ENCODE measurements around the gene MAJIN.

Gene MAJIN

DNA sequence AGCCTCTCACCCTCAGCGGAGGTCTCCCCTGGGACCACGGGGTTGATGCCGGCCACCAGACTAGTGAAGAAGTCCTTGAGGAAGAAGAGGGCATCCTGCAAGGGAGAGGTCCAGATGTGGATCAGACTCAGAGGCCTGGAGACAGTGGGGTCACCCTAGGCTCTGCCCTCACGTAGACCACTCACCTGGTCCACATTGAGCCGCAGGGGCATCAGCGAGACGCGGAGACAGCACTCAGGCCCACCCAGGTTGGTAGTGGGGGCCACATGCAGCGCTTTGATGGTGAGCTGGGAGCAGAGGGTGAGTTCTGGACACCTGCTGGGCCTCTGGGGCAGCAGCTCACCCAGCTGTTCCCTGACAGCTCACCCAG, 73.8 kb downstream of the MAJIN start:
- H3K36me3 ChIP-seq (ENCODE audit: control insufficient read depth, insufficient read depth, low read length): peaks cover 53% of the 10 kb centered on the region
- no peaks in the 10 kb centered on the region for H3K4me1 ChIP-seq (ENCODE audit: control insufficient read depth, insufficient read depth, low read length)
- no peak overlapping the region for H3K4me3 ChIP-seq (ENCODE audit: low read depth, low read length)
- H3K27me3 ChIP-seq (ENCODE audit: control insufficient read depth, insufficient read depth, low read length): no peaks in the 10 kb centered on the region
- no peaks in the 10 kb centered on the region for H3K9me3 ChIP-seq (ENCODE audit: control insufficient read depth, insufficient read depth, low read depth, low read length)
- H3K9ac ChIP-seq (ENCODE audit: low read length): no peak overlapping the region
- H3K27ac ChIP-seq (ENCODE audit: low read depth, low read length): no peak overlapping the region

DNA sequence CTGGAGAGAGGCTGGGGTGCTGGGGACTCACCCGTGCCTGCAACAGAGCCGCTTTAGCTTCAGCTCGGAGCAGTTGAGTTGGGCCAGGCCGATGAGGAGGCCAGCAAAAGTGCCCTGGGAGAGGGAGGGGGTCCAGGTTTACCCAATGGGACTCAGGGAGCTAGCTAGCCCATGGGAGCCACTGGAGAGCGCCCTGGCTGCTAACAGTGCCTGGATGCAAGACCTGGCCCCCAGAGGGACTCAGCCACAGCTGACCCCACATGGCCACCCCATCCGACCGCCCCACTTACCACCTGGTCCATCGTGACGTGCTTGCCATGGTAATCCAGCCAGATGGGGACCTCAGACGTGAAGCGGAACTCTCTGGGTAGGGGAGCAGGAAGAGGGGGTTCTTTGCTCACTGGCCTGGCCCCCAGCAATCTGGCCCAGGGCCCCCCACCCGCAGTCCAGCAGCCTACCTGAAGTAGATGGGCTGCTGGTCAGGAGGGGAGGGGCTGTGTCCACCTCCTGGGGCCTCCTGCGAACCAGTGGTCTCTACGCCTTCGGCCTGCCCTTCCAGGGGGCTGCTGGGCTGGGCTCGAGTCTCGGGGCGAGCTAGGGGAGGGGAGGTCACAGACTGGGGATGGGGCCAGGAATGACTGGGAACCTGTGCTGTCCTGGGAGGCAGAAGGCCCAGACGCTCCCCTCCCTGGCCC, 74.4 kb downstream of the MAJIN start:
- no peaks in the 10 kb centered on the region for H3K27me3 ChIP-seq (ENCODE audit: control insufficient read depth, insufficient read depth, low read length)
- H3K9ac ChIP-seq (ENCODE audit: low read length): no peak overlapping the region
- H3K4me3 ChIP-seq (ENCODE audit: low read depth, low read length): no peak overlapping the region
- no peak overlapping the region for H3K27ac ChIP-seq (ENCODE audit: low read depth, low read length)
- H3K9me3 ChIP-seq (ENCODE audit: control insufficient read depth, insufficient read depth, low read depth, low read length): no peaks in the 10 kb centered on the region
- H3K36me3 ChIP-seq (ENCODE audit: control insufficient read depth, insufficient read depth, low read length): peaks cover 48% of the 10 kb centered on the region
- H3K4me1 ChIP-seq (ENCODE audit: control insufficient read depth, insufficient read depth, low read length): no peaks in the 10 kb centered on the region

DNA sequence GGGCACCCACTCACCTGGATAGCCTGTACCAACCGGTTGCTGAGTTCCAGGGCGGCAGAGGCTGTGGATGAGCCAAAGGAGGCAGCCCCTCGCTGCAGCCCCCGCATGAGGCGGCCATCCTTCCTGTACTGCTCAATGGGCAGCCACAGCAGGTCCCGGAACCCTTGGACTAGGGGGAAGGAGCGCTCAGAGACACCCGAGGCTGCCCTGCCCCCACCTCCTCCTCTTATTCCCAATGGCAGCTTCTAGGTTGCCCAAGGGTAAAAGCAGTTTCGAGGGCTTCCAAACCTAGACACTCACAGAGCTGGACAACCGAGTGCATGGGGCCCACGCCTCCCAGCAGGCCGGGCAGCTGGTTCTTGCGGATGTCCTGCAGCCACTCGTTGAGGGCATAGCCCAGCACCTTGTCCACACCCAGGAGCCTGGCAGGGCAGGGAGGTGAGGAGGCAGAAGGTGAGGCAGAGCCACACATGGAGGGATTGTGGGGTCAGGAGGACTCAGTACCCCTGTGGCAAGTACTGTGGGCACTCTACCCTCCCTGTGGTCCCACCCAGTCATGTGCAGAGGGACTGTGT, 75.4 kb downstream of the MAJIN start:
- no peak overlapping the region for H3K4me3 ChIP-seq (ENCODE audit: low read depth, low read length)

DNA sequence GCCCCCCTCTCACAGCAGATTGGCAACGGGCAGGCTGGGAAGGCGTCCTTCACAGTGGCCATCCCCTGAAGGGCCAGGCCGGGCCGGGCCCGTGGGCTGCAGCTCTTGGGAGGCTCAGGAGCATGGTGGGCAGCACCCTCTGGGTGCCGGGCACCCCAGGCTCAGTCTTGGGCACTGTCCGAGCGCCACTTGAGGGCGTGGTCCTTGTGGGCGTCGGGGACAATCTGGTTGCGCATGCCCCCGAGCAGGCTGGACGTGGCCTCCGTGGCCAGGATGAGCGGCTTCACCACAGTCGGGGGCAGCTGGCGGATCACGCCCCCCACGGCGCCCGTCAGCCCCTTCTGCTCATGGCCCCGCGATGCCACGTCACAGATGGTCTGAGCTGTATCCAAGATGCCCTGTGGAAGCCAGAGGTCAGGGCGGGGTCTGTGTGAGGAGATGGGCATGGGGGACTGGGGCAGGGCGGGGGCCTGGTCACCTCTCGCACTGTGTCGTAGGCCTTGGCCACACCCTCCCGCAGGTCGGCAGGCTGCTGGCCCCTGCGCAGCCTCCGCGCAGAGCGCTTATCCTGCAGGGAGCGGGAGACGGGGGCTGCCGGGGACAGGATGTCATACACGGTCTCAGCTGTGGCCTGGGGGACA, 77.0 kb downstream of the MAJIN start:
- H3K9me3 ChIP-seq (ENCODE audit: control insufficient read depth, insufficient read depth, low read depth, low read length): no peaks in the 10 kb centered on the region
- H3K27ac ChIP-seq (ENCODE audit: low read depth, low read length): no peak overlapping the region
- peaks cover 30% of the 10 kb centered on the region for H3K36me3 ChIP-seq (ENCODE audit: control insufficient read depth, insufficient read depth, low read length)
- H3K4me3 ChIP-seq (ENCODE audit: low read depth, low read length): no peak overlapping the region
- H3K4me1 ChIP-seq (ENCODE audit: control insufficient read depth, insufficient read depth, low read length): no peaks in the 10 kb centered on the region
- no peaks in the 10 kb centered on the region for H3K27me3 ChIP-seq (ENCODE audit: control insufficient read depth, insufficient read depth, low read length)
- H3K9ac ChIP-seq (ENCODE audit: low read length): no peak overlapping the region

More for the DNA sequence above, 75.4 kb downstream of the MAJIN start:
- Histone ChIP-seq H3K27me3 (ENCODE audit: control insufficient read depth, insufficient read depth, low read length) (no peaks in the 10 kb centered on the region), H3K36me3 (ENCODE audit: control insufficient read depth, insufficient read depth, low read length) (peaks cover 41% of the 10 kb centered on the region), H3K9me3 (ENCODE audit: control insufficient read depth, insufficient read depth, low read depth, low read length) (no peaks in the 10 kb centered on the region), H3K27ac (ENCODE audit: low read depth, low read length) (no peak overlapping the region), H3K9ac (ENCODE audit: low read length) (no peak overlapping the region), H3K4me1 (ENCODE audit: control insufficient read depth, insufficient read depth, low read length) (no peaks in the 10 kb centered on the region)

DNA sequence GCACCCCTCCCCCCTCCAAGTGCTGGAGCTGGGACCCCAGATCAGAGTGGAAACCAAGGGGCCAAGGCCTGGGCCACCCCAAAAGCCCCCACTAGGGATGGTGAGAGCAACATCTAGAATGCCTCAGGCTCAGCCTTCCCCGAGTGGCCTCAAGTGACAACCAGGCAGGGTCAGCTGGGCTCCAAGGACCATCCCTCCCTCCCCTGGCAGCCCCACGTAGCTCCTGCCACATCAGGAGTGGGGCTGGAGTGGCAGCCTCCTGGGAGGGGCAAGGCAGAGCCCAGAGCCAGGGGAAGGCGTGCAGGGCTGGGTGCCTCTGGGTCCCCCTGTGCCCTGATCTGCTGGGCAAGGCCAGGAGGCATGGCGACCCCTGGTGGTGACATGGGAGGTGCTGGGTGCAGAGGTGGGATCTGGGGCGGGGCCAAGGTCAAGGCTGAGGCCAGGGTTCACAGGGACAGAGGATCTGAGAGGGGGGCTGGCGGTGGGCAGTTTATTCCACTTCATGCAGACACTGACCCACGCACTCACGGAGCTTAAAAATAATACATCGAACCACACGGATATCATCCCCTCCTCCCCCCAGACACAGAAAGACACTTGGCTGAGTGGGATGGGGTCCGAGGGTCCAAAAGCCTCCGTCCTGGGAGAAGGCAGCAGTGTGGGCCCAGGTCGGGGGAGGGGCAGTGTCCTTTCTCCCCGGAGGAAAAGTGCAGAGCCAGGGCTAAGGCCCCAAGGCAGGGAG, 77.7 kb downstream of the MAJIN start:
- no peak overlapping the region for H3K4me3 ChIP-seq (ENCODE audit: low read depth, low read length)
- no peak overlapping the region for H3K27ac ChIP-seq (ENCODE audit: low read depth, low read length)
- peaks cover 30% of the 10 kb centered on the region for H3K36me3 ChIP-seq (ENCODE audit: control insufficient read depth, insufficient read depth, low read length)
- H3K9ac ChIP-seq (ENCODE audit: low read length): no peak overlapping the region
- H3K4me1 ChIP-seq (ENCODE audit: control insufficient read depth, insufficient read depth, low read length): peaks cover under 1% of the 10 kb centered on the region; the same call in 1 of the 2 replicates
- no peaks in the 10 kb centered on the region for H3K27me3 ChIP-seq (ENCODE audit: control insufficient read depth, insufficient read depth, low read length)
- H3K9me3 ChIP-seq (ENCODE audit: control insufficient read depth, insufficient read depth, low read depth, low read length): no peaks in the 10 kb centered on the region

DNA sequence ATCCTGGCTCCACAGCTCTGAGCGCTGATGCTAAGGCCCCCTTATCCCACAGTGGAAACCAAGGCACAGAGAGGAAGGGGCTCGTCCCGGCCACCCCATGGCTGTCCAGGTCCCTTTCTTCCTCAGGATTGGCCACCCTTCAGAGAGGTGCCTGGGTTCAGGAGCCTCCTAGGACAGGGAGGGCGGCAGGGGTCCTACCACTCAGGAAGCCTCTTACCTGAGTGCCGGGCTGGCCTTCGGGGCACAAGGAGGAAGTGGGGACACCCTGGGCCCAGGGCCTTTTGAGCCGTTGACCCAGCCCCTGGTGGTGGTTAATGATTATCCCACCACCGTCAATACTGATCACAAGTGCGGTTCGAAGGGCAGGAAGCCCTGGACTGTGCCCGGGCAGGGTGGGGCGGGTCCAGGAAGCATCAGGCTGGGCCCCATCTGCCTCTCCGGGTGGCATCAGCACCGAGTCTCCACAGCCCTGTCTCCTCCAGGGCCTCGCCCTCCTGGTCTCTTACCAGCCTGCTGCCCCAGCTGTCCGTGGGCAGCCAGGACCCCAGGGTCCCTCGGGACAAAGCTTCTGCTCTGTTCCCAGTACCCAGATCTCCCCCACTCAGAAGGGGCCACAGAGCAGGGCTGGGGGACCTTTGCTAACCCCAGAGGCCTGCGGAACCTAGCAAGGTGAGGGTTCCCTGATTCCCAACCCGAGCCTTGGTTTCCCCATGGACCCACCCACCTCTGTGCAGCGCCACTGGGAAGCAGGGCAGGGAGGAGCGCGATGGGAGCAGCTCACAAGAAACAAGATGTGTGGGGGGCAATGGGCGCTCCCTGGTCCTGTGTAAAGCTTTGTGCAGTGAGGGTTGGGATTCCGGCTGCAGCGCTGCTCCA, 78.5 kb downstream of the MAJIN start:
- Histone ChIP-seq H3K27me3 (ENCODE audit: control insufficient read depth, insufficient read depth, low read length) (no peaks in the 10 kb centered on the region), H3K4me1 (ENCODE audit: control insufficient read depth, insufficient read depth, low read length) (peaks cover 8% of the 10 kb centered on the region; the same call in 1 of the 2 replicates), H3K4me3 (ENCODE audit: low read depth, low read length) (no peak overlapping the region), H3K9ac (ENCODE audit: low read length) (no peak overlapping the region), H3K27ac (ENCODE audit: low read depth, low read length) (no peak overlapping the region), H3K36me3 (ENCODE audit: control insufficient read depth, insufficient read depth, low read length) (peaks cover 27% of the 10 kb centered on the region), H3K9me3 (ENCODE audit: control insufficient read depth, insufficient read depth, low read depth, low read length) (no peaks in the 10 kb centered on the region)

DNA sequence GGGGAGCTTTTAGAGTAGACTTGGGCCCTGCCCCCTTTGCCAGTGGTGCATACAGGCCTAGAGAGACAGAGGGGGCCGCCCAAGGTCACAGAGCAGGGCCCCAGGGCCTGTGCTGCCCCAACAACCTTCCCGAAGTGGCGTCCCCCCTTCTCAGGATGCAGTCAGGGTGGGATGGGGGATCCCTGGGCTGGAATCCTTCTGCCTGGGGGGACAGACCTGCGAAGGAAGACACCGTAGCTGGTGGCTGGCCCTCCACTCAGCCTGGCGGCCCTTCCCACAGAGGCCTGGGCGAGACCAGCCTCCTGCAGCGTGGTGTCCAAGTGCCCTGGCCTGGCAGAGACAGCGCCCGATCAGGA, 79.1 kb downstream of the MAJIN start:
- H3K27me3 ChIP-seq (ENCODE audit: control insufficient read depth, insufficient read depth, low read length): no peaks in the 10 kb centered on the region
- H3K9ac ChIP-seq (ENCODE audit: low read length): no peak overlapping the region
- no peaks in the 10 kb centered on the region for H3K9me3 ChIP-seq (ENCODE audit: control insufficient read depth, insufficient read depth, low read depth, low read length)
- H3K27ac ChIP-seq (ENCODE audit: low read depth, low read length): no peak overlapping the region
- H3K4me1 ChIP-seq (ENCODE audit: control insufficient read depth, insufficient read depth, low read length): peaks cover 12% of the 10 kb centered on the region
- H3K36me3 ChIP-seq (ENCODE audit: control insufficient read depth, insufficient read depth, low read length): peaks cover 21% of the 10 kb centered on the region
- H3K4me3 ChIP-seq (ENCODE audit: low read depth, low read length): no peak overlapping the region

DNA sequence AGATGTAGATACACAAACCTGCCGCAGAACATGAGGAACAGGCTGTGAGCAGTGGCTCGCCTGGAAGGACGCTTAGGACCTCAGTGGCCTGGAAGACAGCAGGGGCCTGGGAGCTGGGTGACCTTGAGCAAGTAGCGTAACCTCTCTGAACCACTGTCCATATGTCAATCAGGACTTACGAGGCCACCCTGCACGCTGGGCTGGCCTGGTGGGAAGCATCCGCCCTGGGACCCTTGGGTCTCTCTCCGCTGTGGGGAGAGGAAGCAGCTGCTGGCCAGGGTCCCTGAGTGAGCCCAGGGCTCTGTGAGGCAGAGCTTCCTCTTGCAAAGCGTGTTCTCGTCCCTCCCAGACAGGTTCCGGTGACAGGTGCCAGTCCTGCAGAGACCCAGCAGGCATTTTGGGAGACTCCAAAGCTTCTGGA, 79.5 kb downstream of the MAJIN start:
- H3K27ac ChIP-seq (ENCODE audit: low read depth, low read length): no peak overlapping the region
- H3K36me3 ChIP-seq (ENCODE audit: control insufficient read depth, insufficient read depth, low read length): peaks cover 17% of the 10 kb centered on the region
- H3K27me3 ChIP-seq (ENCODE audit: control insufficient read depth, insufficient read depth, low read length): no peaks in the 10 kb centered on the region
- H3K9me3 ChIP-seq (ENCODE audit: control insufficient read depth, insufficient read depth, low read depth, low read length): no peaks in the 10 kb centered on the region
- no peak overlapping the region for H3K9ac ChIP-seq (ENCODE audit: low read length)
- H3K4me1 ChIP-seq (ENCODE audit: control insufficient read depth, insufficient read depth, low read length): peaks cover 15% of the 10 kb centered on the region
- H3K4me3 ChIP-seq (ENCODE audit: low read depth, low read length): no peak overlapping the region

DNA sequence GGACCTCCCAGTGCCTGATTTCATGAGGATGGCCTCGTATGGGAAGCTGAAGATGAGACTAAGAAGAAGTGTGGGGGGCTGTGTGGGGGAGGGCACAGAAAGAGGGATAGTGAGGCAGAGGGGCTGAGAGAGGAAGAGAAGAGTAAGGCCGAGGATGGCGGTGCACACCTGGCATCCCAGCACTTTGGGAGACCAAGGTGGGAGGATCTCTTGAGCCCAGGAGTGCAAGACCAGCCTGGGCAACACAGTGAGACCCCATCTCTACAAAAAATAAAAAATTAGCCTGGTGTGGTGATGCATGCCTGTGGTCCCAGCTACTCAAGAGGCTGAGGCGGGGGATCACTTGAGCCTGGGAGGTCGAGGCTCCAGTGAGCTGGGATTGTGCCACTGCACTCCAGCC, 80.0 kb downstream of the MAJIN start:
- peaks cover 18% of the 10 kb centered on the region for H3K4me1 ChIP-seq (ENCODE audit: control insufficient read depth, insufficient read depth, low read length)
- no peak overlapping the region for H3K4me3 ChIP-seq (ENCODE audit: low read depth, low read length)
- no peak overlapping the region for H3K27ac ChIP-seq (ENCODE audit: low read depth, low read length)
- H3K9me3 ChIP-seq (ENCODE audit: control insufficient read depth, insufficient read depth, low read depth, low read length): no peaks in the 10 kb centered on the region
- no peaks in the 10 kb centered on the region for H3K27me3 ChIP-seq (ENCODE audit: control insufficient read depth, insufficient read depth, low read length)
- H3K9ac ChIP-seq (ENCODE audit: low read length): no peak overlapping the region
- peaks cover 12% of the 10 kb centered on the region for H3K36me3 ChIP-seq (ENCODE audit: control insufficient read depth, insufficient read depth, low read length)

DNA sequence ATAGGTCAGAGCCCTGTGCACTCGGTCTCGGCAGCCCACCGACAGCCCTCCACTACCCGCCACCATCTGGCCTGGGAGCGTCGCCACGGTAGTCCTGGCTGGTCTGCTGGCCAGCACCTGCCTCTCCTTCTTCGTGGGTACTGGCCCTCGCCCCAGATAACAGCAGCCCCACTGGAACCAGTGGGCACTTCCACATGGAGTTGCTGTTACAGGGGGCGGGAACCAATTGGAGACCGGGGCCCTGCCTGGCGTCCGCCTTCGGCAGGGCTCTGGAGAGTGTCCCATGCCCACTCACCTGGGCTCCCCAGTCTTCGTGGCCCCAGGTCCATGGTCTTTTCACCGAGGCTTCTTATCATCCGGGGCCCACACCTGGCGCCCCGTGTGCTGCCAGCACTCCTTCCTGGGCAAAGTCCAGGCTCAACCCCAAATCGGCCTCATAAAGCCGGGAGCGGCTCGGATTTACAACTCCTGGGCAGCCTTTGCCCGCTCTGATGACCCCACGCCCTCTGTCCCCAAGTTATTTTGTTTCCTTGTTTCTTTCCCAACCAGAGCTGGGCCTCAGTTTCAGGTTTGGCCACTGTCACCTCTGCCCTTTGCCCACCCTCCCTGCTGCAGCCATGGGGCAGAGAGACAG, 80.6 kb downstream of the MAJIN start:
- no peaks in the 10 kb centered on the region for H3K9me3 ChIP-seq (ENCODE audit: control insufficient read depth, insufficient read depth, low read depth, low read length)
- no peak overlapping the region for H3K27ac ChIP-seq (ENCODE audit: low read depth, low read length)
- H3K4me3 ChIP-seq (ENCODE audit: low read depth, low read length): no peak overlapping the region
- H3K27me3 ChIP-seq (ENCODE audit: control insufficient read depth, insufficient read depth, low read length): no peaks in the 10 kb centered on the region
- no peak overlapping the region for H3K9ac ChIP-seq (ENCODE audit: low read length)
- peaks cover 7% of the 10 kb centered on the region for H3K36me3 ChIP-seq (ENCODE audit: control insufficient read depth, insufficient read depth, low read length)
- H3K4me1 ChIP-seq (ENCODE audit: control insufficient read depth, insufficient read depth, low read length): peaks cover 18% of the 10 kb centered on the region

Measured in HUES6 (cell line).